Femur (tissue), 1 donor: ENCODE data around the gene TAMALIN.

Experiments used
- DNase-seq: peaks from one replicate; pipeline ENCODE4 v3.0.0-alpha.2; 2017

The TAMALIN gene

GRCh38 chr12:52055731-52056711 is 49.3 kb downstream of the TAMALIN start:
- DNase-seq: peak; percentile 61

GRCh38 chr12:52056801-52057637 is 50.3 kb downstream of the TAMALIN start:
- DNase-seq: peak; percentile 63

- DNase-seq: no peak
Measured at GRCh38 chr12:52057638-52058576, 51.2 kb downstream of the TAMALIN start.

- DNase-seq: peak; percentile 78
Measured at GRCh38 chr12:52058631-52059361, 52.0 kb downstream of the TAMALIN start.

- DNase-seq: peak; percentile 81
Measured at GRCh38 chr12:52059582-52060497, 53.1 kb downstream of the TAMALIN start.

GRCh38 chr12:52060498-52061177 is 53.9 kb downstream of the TAMALIN start:
- no peak for DNase-seq

- peak; percentile 41 for DNase-seq
Measured at GRCh38 chr12:52061470-52062166, 54.9 kb downstream of the TAMALIN start.

GRCh38 chr12:52062167-52063081 is 55.7 kb downstream of the TAMALIN start:
- no peak for DNase-seq

GRCh38 chr12:52063082-52063924 is 56.6 kb downstream of the TAMALIN start:
- DNase-seq: no peak

- no peak for DNase-seq
Measured at GRCh38 chr12:52063981-52064649, 57.4 kb downstream of the TAMALIN start.
